ENCODE measurements around the gene GTF3C1.

GTF3C1 gene

DNA sequence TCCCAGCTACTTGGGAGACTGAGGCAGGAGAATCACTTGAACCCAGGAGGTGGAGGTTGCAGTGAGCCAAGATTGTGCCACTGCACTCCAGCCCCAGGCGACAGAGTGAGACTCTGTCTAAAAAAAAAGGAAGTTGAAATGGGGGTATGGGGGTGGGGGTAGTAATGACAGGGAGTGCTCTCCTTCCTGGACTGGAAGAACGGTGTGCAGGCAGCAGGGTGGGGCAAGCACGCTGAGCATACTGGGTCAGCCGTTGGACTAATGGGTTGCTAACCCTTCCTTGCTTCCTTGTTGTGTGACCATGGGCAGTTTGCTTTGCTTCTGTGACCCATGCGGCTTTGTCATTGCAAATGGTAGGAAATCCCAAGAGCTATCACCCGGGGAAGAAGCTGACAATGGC lies 16.7 kb upstream of the GTF3C1 start:
- DNase-seq (ENCODE audit: low read depth) = no peak

GRCh38 chr16:27564224-27564623 lies 14.5 kb upstream of the GTF3C1 start:
- DNase-seq (ENCODE audit: low read depth) = no peak

DNA sequence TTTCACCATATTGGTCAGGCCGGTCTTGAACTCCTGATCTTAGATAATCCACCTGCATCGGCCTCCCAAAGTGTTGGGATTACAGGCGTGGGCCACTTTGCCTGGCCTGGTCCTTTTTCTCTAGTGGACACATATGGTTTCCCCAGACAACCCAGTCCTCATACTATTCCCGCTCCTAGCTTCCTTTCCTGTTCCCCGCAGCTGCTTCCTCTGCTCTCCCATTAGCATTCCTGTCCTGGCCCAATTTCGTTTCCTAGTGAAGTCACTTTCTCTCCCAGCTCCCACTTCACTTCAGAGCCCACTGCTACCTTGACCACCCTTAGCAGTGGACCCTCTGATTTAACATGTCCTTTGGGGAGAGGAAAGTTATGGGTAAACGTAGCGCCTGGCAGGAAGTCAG lies 11.5 kb upstream of the GTF3C1 start:
- no peak for DNase-seq (ENCODE audit: low read depth)

DNA sequence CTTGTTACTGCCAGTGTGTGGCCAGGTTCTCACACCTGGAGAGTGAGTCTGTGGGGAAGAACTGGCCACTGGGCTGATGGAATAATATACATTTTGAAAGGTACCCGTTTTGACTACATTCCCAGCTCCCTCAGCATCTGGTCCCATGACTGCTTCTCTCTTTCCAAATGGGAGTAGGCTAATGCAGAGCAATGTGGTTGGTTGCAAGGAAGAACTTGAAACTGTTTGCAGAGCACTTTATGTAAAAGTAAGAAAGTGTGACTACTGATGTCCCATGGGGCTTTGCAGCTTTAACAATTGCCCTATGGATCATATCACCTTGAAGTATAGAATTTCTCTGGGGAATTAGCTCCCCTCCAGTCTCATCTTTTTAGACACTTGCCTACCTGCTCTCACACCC lies 9.2 kb upstream of the GTF3C1 start:
- no peak for DNase-seq (ENCODE audit: low read depth)

- DNase-seq (ENCODE audit: low read depth) = no peak
These were observed 8.7 kb upstream of the GTF3C1 start for GRCh38 chr16:27558434-27558833.

GRCh38 chr16:27556471-27556870 lies 6.8 kb upstream of the GTF3C1 start:
- no peak for DNase-seq (ENCODE audit: low read depth)

DNA sequence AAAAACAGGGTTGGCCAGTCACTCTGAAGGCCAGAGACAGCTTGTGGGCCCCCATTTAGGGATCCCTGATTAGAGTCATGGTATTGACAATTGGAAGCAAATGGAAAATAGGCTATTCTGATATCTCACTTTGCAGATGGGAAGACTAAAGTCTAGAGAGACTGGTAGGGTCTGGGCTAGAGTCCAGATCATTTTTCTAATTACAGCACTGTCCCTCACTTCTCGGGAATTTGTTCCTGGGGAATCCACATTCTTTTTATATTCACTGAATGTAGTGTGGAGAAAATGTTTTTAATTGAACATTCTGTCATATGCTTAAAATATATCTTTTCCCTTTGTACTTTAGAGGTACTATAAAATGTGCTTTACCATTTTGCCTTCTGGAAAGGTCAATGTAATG lies 1.3 kb upstream of the GTF3C1 start:
- DNase-seq (ENCODE audit: low read depth) = no peak

GRCh38 chr16:27550582-27550920 lies 838 bp upstream of the GTF3C1 start:
- DNase-seq (ENCODE audit: low read depth) = no peak

DNA sequence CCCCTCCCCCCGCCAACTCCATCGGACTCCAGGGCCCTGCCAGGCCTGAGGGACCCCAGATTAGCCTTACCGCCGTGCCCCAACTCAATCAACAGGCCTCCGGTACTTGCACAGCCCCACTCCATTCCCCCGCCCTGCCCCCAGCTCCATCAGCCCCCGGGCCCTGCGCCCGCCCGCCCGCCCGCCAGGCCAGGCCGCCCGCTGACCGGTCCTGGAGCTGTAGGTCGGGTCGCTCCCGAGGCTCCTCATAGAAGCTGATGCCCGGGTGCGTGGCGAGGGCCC lies 308 bp downstream of the GTF3C1 start:
- DNase-seq (ENCODE audit: low read depth) = no peak

- DNase-seq (ENCODE audit: low read depth) = no peak
These were observed 1.9 kb downstream of the GTF3C1 start for GRCh38 chr16:27547851-27548250.

- DNase-seq (ENCODE audit: low read depth) = no peak
These were observed 2.6 kb downstream of the GTF3C1 start for GRCh38 chr16:27547134-27547533.

- DNase-seq (ENCODE audit: low read depth) = no peak
These were observed 5.0 kb downstream of the GTF3C1 start for GRCh38 chr16:27544671-27545070.

- DNase-seq (ENCODE audit: low read depth) = no peak
These were observed 5.9 kb downstream of the GTF3C1 start for GRCh38 chr16:27543801-27544200.

GRCh38 chr16:27539636-27540035 lies 10.1 kb downstream of the GTF3C1 start:
- no peak for DNase-seq (ENCODE audit: low read depth)

DNA sequence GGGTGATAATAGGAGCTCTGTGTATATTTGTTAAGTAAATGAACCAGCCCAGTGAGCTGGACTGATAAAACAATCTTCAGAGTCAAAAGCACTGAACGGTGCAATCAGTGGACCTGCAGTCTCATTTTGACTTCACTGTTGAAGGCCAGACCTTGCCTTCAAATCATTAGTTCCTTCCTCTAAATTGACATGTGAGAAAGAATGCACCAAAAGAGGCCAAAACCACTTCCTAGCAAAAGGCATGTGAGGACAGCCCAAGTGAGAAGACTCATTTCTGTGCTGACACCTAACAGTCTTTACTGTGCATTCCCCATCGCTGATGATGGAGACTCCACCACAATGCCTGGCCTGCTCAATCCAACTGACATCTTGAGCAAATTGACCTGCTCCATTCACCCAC lies 10.6 kb downstream of the GTF3C1 start:
- no peak for DNase-seq (ENCODE audit: low read depth)

- DNase-seq (ENCODE audit: low read depth) = no peak
These were observed 11.2 kb downstream of the GTF3C1 start for GRCh38 chr16:27538528-27538927.

GRCh38 chr16:27534256-27534655 lies 15.5 kb downstream of the GTF3C1 start:
- DNase-seq (ENCODE audit: low read depth) = no peak

GRCh38 chr16:27531826-27532800 lies 17.6 kb downstream of the GTF3C1 start:
- DNase-seq (ENCODE audit: low read depth) = no peak

DNA sequence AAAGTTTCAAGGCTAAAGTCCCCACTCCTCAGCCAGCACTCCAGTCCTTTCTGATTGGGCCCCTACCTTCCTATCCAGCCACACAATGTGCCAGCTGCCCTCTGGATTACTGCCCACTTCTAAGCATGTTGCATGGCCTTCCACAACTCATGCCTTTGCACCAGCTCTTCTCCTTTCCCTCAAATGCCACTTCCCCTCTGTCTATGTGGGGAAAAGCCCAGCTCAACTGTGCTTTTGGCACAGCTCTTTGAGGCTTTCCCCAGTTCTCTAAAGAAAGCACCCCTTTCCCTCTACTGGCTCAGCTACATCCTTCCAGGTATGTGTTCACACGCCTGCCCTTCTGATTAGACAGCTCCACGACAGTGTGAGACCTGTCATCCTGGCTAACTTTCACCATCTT lies 18.5 kb downstream of the GTF3C1 start:
- no peak for DNase-seq (ENCODE audit: low read depth)

DNA sequence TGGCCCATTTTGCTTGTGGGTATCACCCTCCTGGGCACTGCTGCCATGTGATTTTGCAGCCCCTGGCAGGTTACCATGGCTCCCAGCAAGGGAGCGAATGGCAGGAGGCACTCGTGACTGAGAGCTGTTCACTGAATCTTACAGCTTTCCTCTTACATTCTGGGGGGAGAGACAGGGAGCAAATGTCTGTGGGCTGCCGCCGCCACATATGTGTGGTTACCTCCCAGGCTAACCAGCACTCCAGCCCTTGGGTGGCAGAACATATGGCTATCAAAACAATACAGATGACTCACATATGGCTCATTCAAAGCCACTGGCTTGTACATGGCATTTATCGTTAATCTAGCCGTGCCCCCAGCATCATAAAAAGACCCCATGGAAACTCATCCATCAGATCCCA lies 19.8 kb downstream of the GTF3C1 start:
- no peak for DNase-seq (ENCODE audit: low read depth)

GRCh38 chr16:27528294-27528693 lies 21.4 kb downstream of the GTF3C1 start:
- no peak for DNase-seq (ENCODE audit: low read depth)

- no peak for DNase-seq (ENCODE audit: low read depth)
These were observed 23.5 kb downstream of the GTF3C1 start for GRCh38 chr16:27526180-27526579.

DNA sequence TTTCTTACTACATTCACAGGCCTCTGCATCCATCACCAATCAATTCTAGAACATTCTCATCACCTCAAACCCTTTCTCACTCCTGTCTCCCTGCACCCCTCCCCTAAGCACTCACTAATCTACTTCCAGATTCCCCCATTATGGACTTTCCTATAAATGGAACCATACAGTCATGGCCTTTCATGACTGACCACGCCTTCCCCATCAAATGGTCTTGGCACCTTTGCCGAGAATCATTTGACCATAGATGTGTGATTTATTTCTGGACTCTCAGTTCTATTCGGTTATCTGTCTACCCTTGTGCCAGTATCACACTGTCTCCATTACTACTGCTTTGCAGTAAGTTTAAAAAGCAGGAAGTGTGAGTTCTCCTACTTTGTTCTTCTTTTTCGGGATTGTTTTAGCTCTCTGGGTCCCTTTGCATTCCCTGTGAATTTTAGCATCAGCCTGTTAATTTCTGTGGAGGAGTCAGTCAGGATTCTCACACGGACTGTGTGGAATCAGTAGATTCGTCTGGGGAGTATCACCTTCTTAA lies 27.5 kb downstream of the GTF3C1 start:
- DNase-seq (ENCODE audit: low read depth) = no peak

All from T-helper 22 cell (primary cell).